HG03378 (cell line): ENCODE measurements around the gene ADGRL2.

ENCODE experiments used
- ATAC-seq: cut with Tn5 transposase; IDR thresholded peaks from one replicate; pipeline ENCODE4 v1.9.1; 2021; ENCODE audit warnings: mild to moderate bottlenecking, moderate library complexity; ENCODE audit not compliant: unreplicated experiment

Gene ADGRL2

GRCh38 chr1:81805537-81806431, 5.0 kb downstream of the ADGRL2 start:
- ATAC-seq, result no peak

- no peak for ATAC-seq
Observed at GRCh38 chr1:81806432-81806770, 5.7 kb downstream of the ADGRL2 start.

GRCh38 chr1:81808760-81809159, 8.0 kb downstream of the ADGRL2 start:
- no peak for ATAC-seq

- no peak for ATAC-seq
Observed at GRCh38 chr1:81809808-81810207, 9.1 kb downstream of the ADGRL2 start.

- no peak for ATAC-seq
Observed at GRCh38 chr1:81811757-81812371, 11.1 kb downstream of the ADGRL2 start.

- no peak for ATAC-seq
Observed at GRCh38 chr1:81812712-81813111, 12.0 kb downstream of the ADGRL2 start.

GRCh38 chr1:81813691-81814090, 13.0 kb downstream of the ADGRL2 start:
- ATAC-seq, result no peak

GRCh38 chr1:81819613-81820012, 18.9 kb downstream of the ADGRL2 start:
- ATAC-seq, result no peak

- ATAC-seq, result no peak
Observed at GRCh38 chr1:81820765-81821164, 20.0 kb downstream of the ADGRL2 start.

GRCh38 chr1:81823082-81823481, 22.3 kb downstream of the ADGRL2 start:
- ATAC-seq, result no peak

- ATAC-seq, result no peak
Observed at GRCh38 chr1:81824759-81825158, 24.0 kb downstream of the ADGRL2 start.

- ATAC-seq, result no peak
Observed at GRCh38 chr1:81827942-81828341, 27.2 kb downstream of the ADGRL2 start.

- ATAC-seq, result no peak
Observed at GRCh38 chr1:81832573-81832972, 31.8 kb downstream of the ADGRL2 start.

GRCh38 chr1:81833722-81834121, 33.0 kb downstream of the ADGRL2 start:
- no peak for ATAC-seq

- ATAC-seq, result no peak
Observed at GRCh38 chr1:81834268-81834667, 33.5 kb downstream of the ADGRL2 start.

GRCh38 chr1:81834921-81835698, 34.4 kb downstream of the ADGRL2 start:
- ATAC-seq, result no peak

GRCh38 chr1:81836007-81836626, 35.4 kb downstream of the ADGRL2 start:
- no peak for ATAC-seq

GRCh38 chr1:81838600-81839218, 38.0 kb downstream of the ADGRL2 start:
- no peak for ATAC-seq

GRCh38 chr1:81840805-81841204, 40.1 kb downstream of the ADGRL2 start:
- ATAC-seq, result no peak

- ATAC-seq, result no peak
Observed at GRCh38 chr1:81841795-81842194, 41.1 kb downstream of the ADGRL2 start.

GRCh38 chr1:81844477-81844876, 43.7 kb downstream of the ADGRL2 start:
- no peak for ATAC-seq
